ENCODE measurements around the gene CATSPERE.

GRCh38 chr1:244454412-244454811, 6.7 kb upstream of the CATSPERE start:
- no peak for TF ChIP-seq CTCF (conservative IDR thresholded peaks at IDR 0.05; ENCODE audit: low read length)
- no peak for TF ChIP-seq EZH2phosphoT487 (IDR thresholded peaks at IDR 0.05; ENCODE audit: borderline replicate concordance)

All from Loucy (cell line).